Measurements from ENCODE around the gene SIGLEC14.

SIGLEC14 gene

GRCh38 chr19:51600940-51601580 is 45.6 kb downstream of the SIGLEC14 start:
- peaks cover 7% of the 10 kb centered on the region for H3K27me3 ChIP-seq (ENCODE audit: control insufficient read depth, insufficient read depth, low read length)
- H3K9ac ChIP-seq (ENCODE audit: low read length): no peak overlapping the region
- H3K36me3 ChIP-seq (ENCODE audit: control insufficient read depth, insufficient read depth, low read length): no peaks in the 10 kb centered on the region
- no peaks in the 10 kb centered on the region for H3K9me3 ChIP-seq (ENCODE audit: control insufficient read depth, low read length)
- no peaks in the 10 kb centered on the region for H3K4me1 ChIP-seq (ENCODE audit: control insufficient read depth, insufficient read depth, low read length)
- H3K4me3 ChIP-seq (ENCODE audit: low read length): no peak overlapping the region

- H3K4me3 ChIP-seq (ENCODE audit: low read length): no peak overlapping the region
- H3K9me3 ChIP-seq (ENCODE audit: control insufficient read depth, low read length): no peaks in the 10 kb centered on the region
- H3K9ac ChIP-seq (ENCODE audit: low read length): no peak overlapping the region
- peaks cover 7% of the 10 kb centered on the region for H3K27me3 ChIP-seq (ENCODE audit: control insufficient read depth, insufficient read depth, low read length)
- H3K36me3 ChIP-seq (ENCODE audit: control insufficient read depth, insufficient read depth, low read length): no peaks in the 10 kb centered on the region
- peaks cover 8% of the 10 kb centered on the region for H3K4me1 ChIP-seq (ENCODE audit: control insufficient read depth, insufficient read depth, low read length)
Measured at GRCh38 chr19:51599084-51599483, 47.5 kb downstream of the SIGLEC14 start.

GRCh38 chr19:51598159-51598915 is 48.3 kb downstream of the SIGLEC14 start:
- H3K4me3 ChIP-seq (ENCODE audit: low read length): no peak overlapping the region
- H3K9me3 ChIP-seq (ENCODE audit: control insufficient read depth, low read length): no peaks in the 10 kb centered on the region
- H3K4me1 ChIP-seq (ENCODE audit: control insufficient read depth, insufficient read depth, low read length): peaks cover 12% of the 10 kb centered on the region
- H3K27me3 ChIP-seq (ENCODE audit: control insufficient read depth, insufficient read depth, low read length): peaks cover 7% of the 10 kb centered on the region
- H3K36me3 ChIP-seq (ENCODE audit: control insufficient read depth, insufficient read depth, low read length): no peaks in the 10 kb centered on the region
- no peak overlapping the region for H3K9ac ChIP-seq (ENCODE audit: low read length)

- H3K4me1 ChIP-seq (ENCODE audit: control insufficient read depth, insufficient read depth, low read length): peaks cover 17% of the 10 kb centered on the region
- H3K27me3 ChIP-seq (ENCODE audit: control insufficient read depth, insufficient read depth, low read length): peaks cover under 1% of the 10 kb centered on the region
- H3K9me3 ChIP-seq (ENCODE audit: control insufficient read depth, low read length): no peaks in the 10 kb centered on the region
- H3K4me3 ChIP-seq (ENCODE audit: low read length): peak overlapping the region; percentile 81
- H3K9ac ChIP-seq (ENCODE audit: low read length): no peak overlapping the region
- H3K36me3 ChIP-seq (ENCODE audit: control insufficient read depth, insufficient read depth, low read length): no peaks in the 10 kb centered on the region
Measured at GRCh38 chr19:51595190-51596175, 51.1 kb downstream of the SIGLEC14 start.

- peaks cover 17% of the 10 kb centered on the region for H3K4me1 ChIP-seq (ENCODE audit: control insufficient read depth, insufficient read depth, low read length)
- H3K9me3 ChIP-seq (ENCODE audit: control insufficient read depth, low read length): no peaks in the 10 kb centered on the region
- no peaks in the 10 kb centered on the region for H3K27me3 ChIP-seq (ENCODE audit: control insufficient read depth, insufficient read depth, low read length)
- no peaks in the 10 kb centered on the region for H3K36me3 ChIP-seq (ENCODE audit: control insufficient read depth, insufficient read depth, low read length)
- peak overlapping the region; percentile 67 for H3K9ac ChIP-seq (ENCODE audit: low read length)
- H3K4me3 ChIP-seq (ENCODE audit: low read length): peak overlapping the region; percentile 81
Measured at GRCh38 chr19:51594774-51595109, 51.9 kb downstream of the SIGLEC14 start.

- Histone ChIP-seq H3K4me3 (ENCODE audit: low read length) (peak overlapping the region; percentile 81), H3K27me3 (ENCODE audit: control insufficient read depth, insufficient read depth, low read length) (no peaks in the 10 kb centered on the region), H3K4me1 (ENCODE audit: control insufficient read depth, insufficient read depth, low read length) (peaks cover 17% of the 10 kb centered on the region), H3K36me3 (ENCODE audit: control insufficient read depth, insufficient read depth, low read length) (no peaks in the 10 kb centered on the region), H3K9me3 (ENCODE audit: control insufficient read depth, low read length) (no peaks in the 10 kb centered on the region), H3K9ac (ENCODE audit: low read length) (peak overlapping the region; percentile 67)
Measured at GRCh38 chr19:51593969-51594773, 52.5 kb downstream of the SIGLEC14 start.

GRCh38 chr19:51593138-51593890 is 53.3 kb downstream of the SIGLEC14 start:
- Histone ChIP-seq H3K4me1 (ENCODE audit: control insufficient read depth, insufficient read depth, low read length) (peaks cover 17% of the 10 kb centered on the region), H3K27me3 (ENCODE audit: control insufficient read depth, insufficient read depth, low read length) (no peaks in the 10 kb centered on the region), H3K9me3 (ENCODE audit: control insufficient read depth, low read length) (no peaks in the 10 kb centered on the region), H3K36me3 (ENCODE audit: control insufficient read depth, insufficient read depth, low read length) (no peaks in the 10 kb centered on the region), H3K9ac (ENCODE audit: low read length) (peak overlapping the region; percentile 3), H3K4me3 (ENCODE audit: low read length) (peak overlapping the region; percentile 81)

All from mucosa of stomach (tissue), 1 donor.